ENCODE measurements around the gene GBP4.

The GBP4 gene

DNA sequence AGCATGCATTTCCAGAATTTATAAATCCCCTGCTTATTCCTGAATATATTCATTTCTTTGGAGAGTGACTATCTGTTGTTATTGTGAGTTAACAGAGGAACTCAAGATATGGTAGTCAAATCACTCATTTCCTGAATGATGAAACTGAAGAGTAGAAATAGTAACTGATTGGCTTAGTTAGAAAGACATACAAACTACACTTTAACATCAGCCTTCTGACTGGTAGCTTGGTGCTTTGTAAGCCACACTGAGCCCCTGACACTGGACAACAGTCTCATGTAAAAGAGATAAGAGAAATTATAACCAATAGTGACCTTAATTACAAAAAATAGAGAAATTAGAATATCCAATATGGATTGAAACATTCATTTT, 27.7 kb downstream of the GBP4 start:
- H3K4me3 ChIP-seq (ENCODE audit: low read depth, low read length): no peak overlapping the region
- no peak for DNase-seq (ENCODE audit: low read depth)
- TF ChIP-seq, protein P1, sequence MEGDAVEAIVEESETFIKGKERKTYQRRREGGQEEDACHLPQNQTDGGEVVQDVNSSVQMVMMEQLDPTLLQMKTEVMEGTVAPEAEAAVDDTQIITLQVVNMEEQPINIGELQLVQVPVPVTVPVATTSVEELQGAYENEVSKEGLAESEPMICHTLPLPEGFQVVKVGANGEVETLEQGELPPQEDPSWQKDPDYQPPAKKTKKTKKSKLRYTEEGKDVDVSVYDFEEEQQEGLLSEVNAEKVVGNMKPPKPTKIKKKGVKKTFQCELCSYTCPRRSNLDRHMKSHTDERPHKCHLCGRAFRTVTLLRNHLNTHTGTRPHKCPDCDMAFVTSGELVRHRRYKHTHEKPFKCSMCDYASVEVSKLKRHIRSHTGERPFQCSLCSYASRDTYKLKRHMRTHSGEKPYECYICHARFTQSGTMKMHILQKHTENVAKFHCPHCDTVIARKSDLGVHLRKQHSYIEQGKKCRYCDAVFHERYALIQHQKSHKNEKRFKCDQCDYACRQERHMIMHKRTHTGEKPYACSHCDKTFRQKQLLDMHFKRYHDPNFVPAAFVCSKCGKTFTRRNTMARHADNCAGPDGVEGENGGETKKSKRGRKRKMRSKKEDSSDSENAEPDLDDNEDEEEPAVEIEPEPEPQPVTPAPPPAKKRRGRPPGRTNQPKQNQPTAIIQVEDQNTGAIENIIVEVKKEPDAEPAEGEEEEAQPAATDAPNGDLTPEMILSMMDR (IDR thresholded peaks at IDR 0.05; ENCODE audit: low read depth, low read length, missing control alignments): no peak

DNA sequence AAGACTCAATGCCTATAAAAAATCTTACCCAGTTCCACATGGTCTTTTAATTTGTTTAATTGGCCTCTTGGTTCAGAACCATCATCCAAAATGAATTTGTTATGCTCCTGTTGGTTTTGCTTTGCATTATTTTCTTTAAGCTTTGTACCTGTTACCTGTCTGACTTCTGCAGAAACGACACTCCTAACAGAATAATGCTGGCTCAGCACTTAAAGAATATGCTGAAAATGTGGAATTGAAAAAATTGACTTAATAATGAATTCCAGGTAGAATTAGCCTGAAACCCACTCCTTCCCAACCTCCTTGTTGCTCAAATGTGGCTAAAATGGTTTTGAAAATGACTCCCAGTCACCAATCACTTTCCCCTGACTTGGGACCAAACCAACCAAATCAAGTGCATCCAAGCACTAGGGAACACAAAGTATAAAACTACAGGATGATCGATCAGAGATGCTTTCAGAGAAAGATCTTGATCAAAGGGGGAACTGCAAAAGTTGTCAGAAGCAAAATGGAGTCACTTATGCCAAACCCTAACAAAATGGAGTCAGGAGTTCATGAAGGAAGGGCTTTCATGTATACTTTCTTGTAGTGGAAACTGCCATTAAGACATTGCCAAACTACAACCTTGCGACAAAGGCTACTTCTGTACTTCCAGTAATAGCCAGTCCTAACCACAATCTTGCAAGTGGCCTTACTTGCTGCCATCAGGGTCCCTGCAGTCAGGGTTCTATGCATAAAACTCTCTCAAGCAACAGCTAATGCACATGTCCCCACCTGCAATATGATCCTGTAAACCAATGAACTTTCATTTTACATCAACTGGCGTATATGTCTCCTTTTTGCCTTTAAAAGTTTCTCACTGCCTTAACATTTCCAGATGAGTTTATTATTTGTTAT, 28.3 kb downstream of the GBP4 start:
- no peak overlapping the region for H3K4me3 ChIP-seq (ENCODE audit: low read depth, low read length)
- no peak for DNase-seq (ENCODE audit: low read depth)
- TF ChIP-seq, protein P1 (IDR thresholded peaks at IDR 0.05; ENCODE audit: low read depth, low read length, missing control alignments): no peak

DNA sequence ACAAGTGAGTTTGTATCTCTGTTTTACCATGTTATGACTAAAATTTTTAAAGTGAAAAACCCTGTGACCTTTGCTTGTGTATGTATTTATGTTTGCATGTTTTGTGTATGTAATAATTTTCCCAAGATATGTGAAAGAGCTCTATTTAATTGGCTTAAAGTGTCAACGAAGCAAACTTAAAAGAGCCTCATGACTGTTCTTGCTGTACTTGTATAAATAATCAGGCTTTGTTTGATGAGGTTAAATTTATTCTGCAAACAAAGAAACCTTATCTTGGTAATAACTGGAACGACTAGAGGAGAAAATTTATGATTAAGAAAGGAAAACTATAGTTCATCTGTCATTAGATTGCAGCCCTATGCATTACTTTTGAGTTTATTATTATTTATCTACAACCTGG, 29.6 kb downstream of the GBP4 start:
- no peak overlapping the region for H3K4me3 ChIP-seq (ENCODE audit: low read depth, low read length)
- TF ChIP-seq, protein P1 (IDR thresholded peaks at IDR 0.05; ENCODE audit: low read depth, low read length, missing control alignments): no peak
- no peak for DNase-seq (ENCODE audit: low read depth)

DNA sequence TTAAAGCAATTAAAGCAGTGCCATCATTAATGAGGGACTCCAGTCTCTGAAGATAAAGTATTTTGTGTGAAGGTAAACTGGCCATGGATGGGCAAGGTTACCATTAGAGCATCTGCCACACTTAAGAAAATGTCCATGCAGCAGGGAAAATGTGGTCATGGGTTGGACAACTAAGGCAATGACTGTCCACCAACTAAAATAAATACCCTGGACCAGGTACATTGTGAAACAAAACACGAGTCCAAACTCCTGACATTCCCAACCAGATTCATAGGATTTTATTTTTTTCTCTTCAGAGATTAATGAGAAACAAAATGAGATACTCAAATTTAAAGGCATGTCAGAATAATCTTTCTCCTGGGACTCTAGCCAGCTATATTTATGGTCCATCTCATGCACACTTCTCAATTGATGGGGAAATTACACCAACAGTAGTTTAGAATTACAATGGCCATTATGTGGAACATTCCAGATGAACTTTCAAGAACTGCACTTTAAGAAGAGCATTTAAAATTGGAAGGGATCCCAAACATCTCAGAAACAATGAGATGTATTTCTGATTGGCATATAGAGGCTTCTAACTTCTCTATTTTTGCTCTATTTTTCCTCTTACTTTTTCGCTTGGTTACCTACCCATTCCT, 31.0 kb downstream of the GBP4 start:
- TF ChIP-seq, protein P1 (IDR thresholded peaks at IDR 0.05; ENCODE audit: low read depth, low read length, missing control alignments): no peak
- H3K4me3 ChIP-seq (ENCODE audit: low read depth, low read length): no peak overlapping the region
- no peak for DNase-seq (ENCODE audit: low read depth)

DNA sequence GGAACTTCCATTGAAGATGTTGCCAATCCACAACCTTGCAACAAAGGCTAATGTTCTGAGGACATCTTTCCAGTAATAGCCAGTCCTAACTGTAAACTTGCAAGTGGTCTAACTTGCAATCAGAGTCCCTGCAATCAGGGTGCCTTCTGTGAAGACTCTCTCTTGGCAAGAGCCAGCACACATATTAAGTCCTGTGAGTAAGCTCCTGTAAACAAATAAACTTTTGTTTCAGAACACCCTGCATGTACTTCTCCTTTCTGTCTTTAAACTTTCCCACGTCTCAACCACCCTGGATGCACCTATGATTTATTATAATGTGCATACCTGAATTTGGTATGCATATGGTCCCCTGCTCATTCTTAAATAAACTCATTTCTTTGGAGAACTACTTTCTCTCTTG, 32.0 kb downstream of the GBP4 start:
- no peak overlapping the region for H3K4me3 ChIP-seq (ENCODE audit: low read depth, low read length)
- DNase-seq (ENCODE audit: low read depth): no peak
- TF ChIP-seq, protein P1 (IDR thresholded peaks at IDR 0.05; ENCODE audit: low read depth, low read length, missing control alignments): no peak

DNA sequence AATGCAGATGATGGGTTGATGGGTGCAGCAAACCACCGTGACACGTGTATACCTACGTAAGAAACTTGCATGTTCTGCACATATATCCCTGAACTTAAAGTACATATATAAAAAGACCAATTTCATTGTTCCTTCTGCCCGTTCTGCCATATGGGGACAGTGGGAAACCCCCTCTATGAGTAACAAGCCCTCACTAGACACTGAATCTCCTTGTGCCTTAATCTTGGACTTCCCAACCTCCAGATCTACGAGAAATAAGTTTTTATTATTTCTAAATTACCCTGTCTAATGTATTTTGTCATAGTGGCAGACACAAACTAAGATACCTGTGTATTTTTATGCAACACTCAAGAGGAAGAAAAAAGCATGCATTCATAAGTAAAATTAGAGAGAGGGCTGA, 32.9 kb downstream of the GBP4 start:
- TF ChIP-seq, protein P1 (IDR thresholded peaks at IDR 0.05; ENCODE audit: low read depth, low read length, missing control alignments): no peak
- no peak for DNase-seq (ENCODE audit: low read depth)
- H3K4me3 ChIP-seq (ENCODE audit: low read depth, low read length): no peak overlapping the region

All from GM12864 (cell line).